Fibroblast of skin of left quadriceps (primary cell): ENCODE measurements around the gene MTAP.

Experiments
- DNase-seq, 2 experiments: peaks; one replicate each; pipeline ENCODE4 v3.0.0-alpha.2; 2013; ENCODE audit warnings: low read depth in 2 of 2

MTAP gene

DNA sequence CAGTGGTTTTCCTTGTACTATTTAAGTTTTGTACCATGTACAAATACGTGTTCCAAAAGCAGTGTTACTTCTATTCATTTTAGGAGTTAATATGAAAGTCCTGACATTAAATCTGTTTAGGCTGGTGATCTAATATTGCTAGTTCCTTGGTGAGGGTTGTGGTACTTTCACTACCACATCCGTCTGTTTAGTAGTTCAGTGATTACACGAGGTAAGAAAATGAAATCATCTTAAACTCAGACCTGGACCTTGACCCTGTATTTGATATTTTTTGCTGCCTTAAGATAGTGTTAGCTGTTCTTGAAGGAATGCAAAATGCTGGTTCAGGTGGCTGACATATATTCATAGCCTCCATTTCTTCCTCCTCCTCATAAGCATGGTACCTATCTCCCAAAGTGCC is 50.3 kb downstream of the MTAP start:
- no peak for DNase-seq

DNA sequence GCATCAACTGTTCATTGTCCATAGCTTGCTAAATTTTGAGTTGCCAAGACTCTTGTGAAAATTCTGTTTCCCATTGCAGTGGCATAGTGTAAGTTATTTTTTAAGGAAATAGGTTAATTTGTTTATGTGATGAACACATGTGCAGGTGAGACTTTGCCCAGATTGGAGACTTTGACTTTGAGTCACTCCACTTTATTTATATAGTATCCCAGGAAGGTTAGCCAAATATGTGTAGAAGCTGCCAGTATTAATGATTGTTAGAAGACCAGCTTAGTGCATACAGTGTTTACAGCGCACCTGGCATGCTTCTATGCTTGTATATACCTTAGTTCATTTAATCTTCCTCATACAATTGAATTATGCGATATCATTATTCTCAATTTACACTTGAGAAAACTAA is 51.0 kb downstream of the MTAP start:
- DNase-seq, result no peak

DNA sequence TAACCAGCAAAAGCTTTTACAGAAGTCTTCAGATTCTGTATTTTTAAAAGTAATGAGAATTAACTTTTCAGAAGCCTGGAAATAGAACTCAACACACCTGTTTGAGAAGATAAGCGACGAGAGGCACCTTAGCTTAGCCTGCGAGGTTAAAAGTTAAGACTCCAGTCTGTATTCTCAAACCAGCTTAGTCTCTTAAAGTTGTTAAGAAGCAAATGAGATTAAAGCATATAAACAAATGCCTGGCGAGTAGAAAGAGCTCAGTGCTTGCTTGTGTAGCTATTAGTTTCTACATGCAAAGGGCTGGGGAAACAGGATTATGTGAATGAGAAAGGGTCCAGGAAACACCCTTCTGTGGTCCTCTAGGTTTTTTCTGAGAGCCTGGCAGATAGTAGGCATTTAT is 51.7 kb downstream of the MTAP start:
- DNase-seq, result no peak

GRCh38 chr9:21854594-21854993 is 52.2 kb downstream of the MTAP start:
- DNase-seq, result peak in 1 of 2 experiments; percentile 29

DNA sequence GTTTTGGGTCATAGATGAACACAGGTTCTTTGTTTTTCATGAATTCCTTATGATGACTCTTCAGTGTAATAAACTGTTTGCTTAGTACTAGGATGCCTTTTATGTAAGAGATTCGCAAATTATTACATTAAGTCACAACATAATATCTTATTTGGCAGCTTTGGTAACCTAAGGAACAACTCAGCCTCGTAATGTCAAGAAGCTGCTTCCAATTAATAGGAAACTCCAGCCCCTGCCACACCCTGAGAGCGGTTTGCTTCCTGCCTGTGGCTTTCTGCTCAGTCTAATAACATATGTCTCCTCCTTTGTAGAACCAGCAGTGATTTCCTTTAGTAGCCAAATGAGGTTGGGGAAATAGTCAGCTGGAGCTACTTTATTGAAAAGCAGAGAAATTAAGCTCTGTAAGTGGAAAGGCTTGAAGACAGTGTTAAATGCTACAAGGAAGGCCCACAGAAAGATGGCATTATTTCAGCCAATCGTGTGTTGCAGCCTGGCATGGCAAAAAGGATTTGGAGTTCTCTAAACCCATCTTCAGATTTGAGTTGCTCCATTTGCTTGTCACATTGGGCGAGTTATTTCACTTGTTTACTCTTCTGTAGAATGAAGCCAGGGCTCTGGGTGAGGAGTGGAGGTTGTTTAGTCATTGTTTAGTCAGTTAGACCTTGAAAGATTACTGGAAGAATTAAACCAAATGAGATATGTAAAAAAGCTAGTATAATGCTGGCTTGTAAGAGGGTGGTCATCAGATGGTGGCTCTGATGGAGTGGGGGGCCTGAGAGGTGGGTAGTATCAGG is 54.1 kb downstream of the MTAP start:
- peak; percentile 42 to 43 for DNase-seq

DNA sequence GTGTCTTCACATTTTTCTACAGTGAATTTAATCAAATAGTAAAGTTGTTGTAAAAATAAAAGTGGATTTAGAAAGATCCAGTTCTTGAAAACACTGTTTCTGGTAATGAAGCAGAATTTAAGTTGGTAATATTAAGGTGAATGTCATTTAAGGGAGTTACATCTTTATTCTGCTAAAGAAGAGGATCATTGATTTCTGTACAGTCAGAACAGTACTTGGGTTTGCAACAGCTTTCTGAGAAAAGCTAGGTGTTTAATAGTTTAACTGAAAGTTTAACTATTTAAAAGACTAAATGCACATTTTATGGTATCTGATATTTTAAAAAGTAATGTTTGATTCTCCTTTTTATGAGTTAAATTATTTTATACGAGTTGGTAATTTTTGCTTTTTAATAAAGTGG is 60.4 kb downstream of the MTAP start:
- DNase-seq, result no peak

GRCh38 chr9:21864505-21864904 is 62.1 kb downstream of the MTAP start:
- no peak for DNase-seq

DNA sequence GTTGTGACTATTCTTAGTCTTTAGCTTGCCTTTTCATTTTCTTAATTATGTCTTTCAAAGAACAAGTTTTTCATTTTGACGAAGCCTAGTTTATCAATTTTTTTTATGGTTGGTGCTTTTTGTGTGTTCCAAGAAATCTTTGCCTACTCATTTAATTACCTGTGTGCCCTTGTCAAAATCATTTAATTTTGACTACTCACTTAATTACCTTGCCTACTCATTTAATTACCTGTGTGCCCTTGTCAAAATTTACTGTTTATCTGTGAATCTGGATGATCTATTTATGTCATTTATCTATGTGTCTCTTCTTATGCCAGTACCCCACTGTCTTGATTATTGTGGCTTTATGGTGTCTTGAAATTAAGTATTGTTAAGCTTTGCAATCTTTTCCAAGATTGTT is 63.9 kb downstream of the MTAP start:
- no peak for DNase-seq

GRCh38 chr9:21871256-21871975 is 69.0 kb downstream of the MTAP start:
- no peak for DNase-seq

DNA sequence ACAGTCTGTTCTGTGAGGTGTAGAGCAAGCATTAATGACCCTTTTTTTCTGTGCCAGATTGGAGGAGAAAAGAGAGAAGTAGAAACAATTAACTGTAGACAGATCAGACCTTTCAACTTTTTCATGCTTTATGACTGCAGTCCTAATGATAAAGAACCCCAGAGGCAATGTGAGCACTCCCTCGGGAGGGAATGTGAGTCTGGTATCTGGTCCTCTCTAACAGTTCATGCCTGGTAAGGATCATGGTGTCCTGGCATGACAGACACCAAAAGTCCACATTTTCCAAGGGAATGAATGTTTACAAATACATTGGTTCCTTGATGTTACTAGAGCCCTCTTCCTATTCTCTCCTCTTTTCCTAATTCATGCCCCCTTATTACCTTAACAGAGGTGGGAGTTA is 70.3 kb downstream of the MTAP start:
- no peak for DNase-seq

DNA sequence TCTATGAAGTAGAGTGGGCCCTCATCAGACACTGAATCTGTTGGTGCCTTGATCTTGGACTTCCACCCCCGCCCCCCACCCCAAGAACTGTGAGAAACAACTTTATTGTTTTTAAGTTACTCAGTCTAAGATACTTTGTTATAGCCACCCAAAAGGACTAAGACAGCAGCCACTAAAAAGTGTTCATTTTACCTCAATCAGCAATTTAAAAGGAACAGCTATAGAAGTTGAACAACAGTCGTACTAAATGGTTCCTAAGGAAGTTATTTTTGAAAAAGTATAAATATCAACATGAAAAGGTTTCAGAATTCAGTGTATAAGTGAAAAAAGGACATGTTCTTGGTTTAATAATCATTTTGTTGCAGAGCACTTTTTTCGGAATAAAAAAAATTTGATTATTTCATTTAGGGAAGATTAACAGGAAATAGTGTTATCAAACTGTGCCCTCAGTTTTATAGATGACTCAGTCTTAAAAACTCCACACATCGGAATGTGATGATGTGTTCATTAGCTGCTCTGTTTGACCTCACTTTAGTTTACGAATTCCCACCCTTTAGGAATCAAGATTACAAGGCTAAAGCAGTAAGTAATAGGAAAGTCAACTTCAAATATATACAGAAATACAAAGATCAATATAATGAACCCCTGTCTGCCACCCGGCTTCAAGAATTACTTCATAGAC is 71.2 kb downstream of the MTAP start:
- peak; percentile 8 to 12 for DNase-seq

GRCh38 chr9:21875893-21876292 is 73.5 kb downstream of the MTAP start:
- no peak for DNase-seq

GRCh38 chr9:21883642-21884041 is 81.2 kb downstream of the MTAP start:
- DNase-seq, result no peak

DNA sequence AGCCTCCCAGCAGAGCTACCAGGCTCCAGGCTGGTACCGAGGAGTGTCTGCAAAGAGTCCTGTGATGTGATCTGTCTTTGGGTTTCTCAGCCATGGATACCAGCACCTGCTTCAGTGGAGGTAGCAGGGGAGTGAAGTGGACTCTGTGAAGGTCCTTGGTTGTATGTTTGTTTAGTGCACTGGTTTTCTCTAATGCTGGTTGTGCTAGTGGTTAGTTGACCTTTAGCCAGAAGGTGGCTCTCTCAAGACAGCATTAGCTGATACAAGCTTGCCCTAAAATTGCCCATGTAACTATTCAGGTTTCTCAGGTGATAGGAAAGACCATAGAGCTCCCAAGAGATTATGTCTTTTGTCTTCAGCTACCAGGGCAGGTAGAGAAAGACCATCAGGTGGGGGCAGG is 87.2 kb downstream of the MTAP start:
- no peak for DNase-seq

GRCh38 chr9:21890696-21891095 is 88.3 kb downstream of the MTAP start:
- no peak for DNase-seq

DNA sequence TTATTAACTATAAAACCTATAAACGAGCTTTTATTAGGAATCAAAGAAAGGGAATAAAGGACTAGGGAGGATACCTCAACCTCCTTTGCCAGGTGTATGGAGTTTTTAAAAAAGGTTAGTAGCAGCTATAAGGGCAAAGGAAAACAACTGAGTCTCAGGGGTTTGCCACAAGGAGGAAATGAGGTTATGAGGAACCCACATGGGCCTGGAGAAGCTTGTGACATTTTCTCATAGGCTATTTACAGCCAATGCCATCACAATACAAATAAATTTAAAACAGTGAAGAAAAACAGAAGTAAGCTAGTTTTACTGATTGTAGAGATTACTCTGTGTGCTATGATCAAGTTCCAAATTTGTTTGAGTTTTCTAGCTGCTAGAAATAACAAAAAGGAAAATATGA is 99.1 kb downstream of the MTAP start:
- DNase-seq, result no peak

GRCh38 chr9:21902136-21902535 is 99.7 kb downstream of the MTAP start:
- DNase-seq, result no peak

GRCh38 chr9:21903380-21903965 is 101.0 kb downstream of the MTAP start:
- DNase-seq, result no peak

DNA sequence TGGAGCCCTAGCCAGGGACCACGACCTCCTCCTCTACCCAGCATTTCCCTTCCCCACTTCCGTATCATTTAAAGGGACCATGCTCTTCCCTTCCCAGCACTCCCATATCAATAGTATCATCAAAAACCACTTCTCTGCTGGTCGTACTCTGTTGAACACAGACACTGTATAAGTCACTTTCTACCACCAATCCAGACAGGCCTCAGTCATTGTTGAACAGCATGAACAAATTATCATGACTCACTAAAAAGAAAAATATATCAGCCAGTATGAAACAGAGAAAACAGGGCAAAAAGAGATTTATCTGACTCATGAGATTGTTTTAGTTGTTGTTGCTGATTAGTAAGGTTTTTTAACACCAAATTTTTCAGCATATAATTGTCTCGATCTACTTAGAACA is 101.9 kb downstream of the MTAP start:
- peak; percentile 19 to 26 for DNase-seq

- DNase-seq, result no peak
These were observed 102.3 kb downstream of the MTAP start for GRCh38 chr9:21904776-21905175.

GRCh38 chr9:21906213-21906612 is 103.8 kb downstream of the MTAP start:
- no peak for DNase-seq

DNA sequence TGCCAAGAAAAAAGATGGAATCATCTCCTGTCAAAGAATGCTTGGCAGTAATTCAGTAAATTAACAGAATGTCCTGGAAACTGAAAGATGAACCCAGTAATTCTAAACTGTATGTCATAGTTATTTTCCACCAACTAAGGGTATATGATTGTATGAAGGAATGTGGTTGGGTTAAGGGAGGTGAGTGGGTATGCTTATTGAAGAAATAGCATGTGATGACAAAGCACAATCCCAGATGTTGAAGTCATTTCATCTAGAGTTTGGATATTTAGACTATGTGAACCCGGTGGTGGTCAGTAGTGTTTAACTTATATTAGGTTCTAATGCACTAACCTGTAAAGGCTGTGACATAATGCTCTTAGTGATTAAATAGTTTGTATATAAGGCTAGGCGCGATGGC is 104.4 kb downstream of the MTAP start:
- no peak for DNase-seq
